Neural progenitor cell (in vitro differentiated cells): ENCODE data around the gene DYSF.

ENCODE experiments used
- EZH2 ChIP-seq: fragments of 200-600 bp; sonication (generic); IDR thresholded peaks from 2 replicates; pipeline ENCODE4 v1.6.1; 2017; ENCODE audit warnings: antibody characterized with exemption, mild to moderate bottlenecking, moderate library complexity
- EZH2phosphoT487 ChIP-seq: fragments of 200-600 bp; sonication (generic); IDR thresholded peaks from 2 replicates; pipeline ENCODE4 v1.6.1; 2017; ENCODE audit warnings: antibody characterized with exemption

GRCh38 chr2:71735676-71736075 lies 282.3 kb downstream of the DYSF start:
- TF ChIP-seq EZH2 (no peak), EZH2phosphoT487 (no peak)
